ENCODE results near the gene VPS41.

GRCh38 chr7:38851321-38851720 lies 57.7 kb downstream of the VPS41 start:
- TF ChIP-seq POLR2A (IDR thresholded peaks at IDR 0.05; ENCODE audit: extremely low read depth, insufficient read length) (no peak), CTCF (IDR thresholded peaks at IDR 0.05; ENCODE audit: low read depth, low read length) (no peak), MAX (IDR thresholded peaks at IDR 0.05; ENCODE audit: low read depth, low read length) (no peak)

Measured in NB4 (cell line).